SK-N-SH (cell line): ENCODE measurements around the gene CTNND1. TPM values are rescaled to one million over a fixed set of nuclear protein-coding genes. Genes with fewer than 3 reads are reported as not detected.

Source experiments
- CTCF ChIA-PET: fragments of 300-600, 350-600 bp; formaldehyde crosslinking; extraction: SDS; loops from one replicate; lab custom pipeline; 2021; lab: Yijun Ruan, JAX
- POLR2A ChIA-PET: fragments of 350-600 bp; sonication (Branson Sonifier 250); formaldehyde crosslinking; extraction: SDS; loops from one replicate; lab custom pipeline; 2020; ENCODE audit warnings: antibody characterized with exemption, inconsistent platforms; lab: Yijun Ruan, JAX
- DNase-seq: peaks from one replicate; pipeline ENCODE4 v3.0.0; 2012
- H2AFZ ChIP-seq: fragments of 200-600 bp; sonication (generic); 2 replicates; pipeline ENCODE4 v1.8.1; 2016; ENCODE audit warnings: antibody characterized with exemption, mild to moderate bottlenecking, low read depth
- H3F3A ChIP-seq: fragments of 200-600 bp; sonication (generic); replicated peaks from 2 replicates; pipeline ENCODE3; 2016; ENCODE audit warnings: antibody characterized with exemption, mild to moderate bottlenecking; ENCODE audit not compliant: insufficient read depth
- H3K27ac ChIP-seq, 2 experiments: fragments of 200-500 bp in 1 of 2; fragments of 200-600 bp in 1 of 2; sonication (Bioruptor generic) in 1 of 2; sonication (generic), shearing (Covaris generic) in 1 of 2; 2 replicates each; pipeline versions ENCODE4 v1.5.1 to v1.6.1; 2014 to 2016; ENCODE audit warnings: low read depth in 2 of 2, inconsistent platforms in 1 of 2, low read length in 1 of 2, mild to moderate bottlenecking in 1 of 2, mixed read lengths in 1 of 2
- H3K27me3 ChIP-seq: fragments of 200-600 bp; sonication (generic), shearing (Covaris generic); 2 replicates; pipeline ENCODE4 v1.6.1; 2016; ENCODE audit warnings: mixed run types; ENCODE audit not compliant: insufficient read depth
- H3K36me3 ChIP-seq, 2 experiments: fragments of 200-500 bp in 1 of 2; fragments of 200-600 bp in 1 of 2; sonication (Bioruptor generic) in 1 of 2; sonication (generic) in 1 of 2; replicated peaks in 1 of 2; 2 replicates each; pipeline versions ENCODE3 to v1.5.1; 2014 to 2016; ENCODE audit warnings: low read length in 1 of 2, mild to moderate bottlenecking in 1 of 2; ENCODE audit not compliant: insufficient read depth in 2 of 2, control insufficient read depth in 1 of 2
- H3K4me1 ChIP-seq, 2 experiments: fragments of 200-500 bp in 1 of 2; fragments of 200-600 bp in 1 of 2; sonication (Bioruptor generic) in 1 of 2; sonication (generic), shearing (Covaris generic) in 1 of 2; 2 replicates each; pipeline versions ENCODE4 v1.5.1 to v1.6.1; 2014 to 2016; ENCODE audit warnings: low read depth in 1 of 2, low read length in 1 of 2, mixed run types in 1 of 2; ENCODE audit not compliant: insufficient read depth in 2 of 2, control insufficient read depth in 1 of 2
- H3K4me2 ChIP-seq: fragments of 200-600 bp; sonication (generic), shearing (Covaris generic); 2 replicates; pipeline ENCODE4 v1.6.1; 2017; ENCODE audit warnings: mixed run types
- H3K4me3 ChIP-seq, 2 experiments: fragments of 200-500 bp in 1 of 2; fragments of 200-600 bp in 1 of 2; sonication (Bioruptor generic) in 1 of 2; sonication (generic), shearing (Covaris generic) in 1 of 2; 2 replicates each; pipeline versions ENCODE4 v1.5.1 to v1.8.1; 2014 to 2016; ENCODE audit warnings: low read depth in 2 of 2, inconsistent platforms in 1 of 2, low read length in 1 of 2, mild to moderate bottlenecking in 1 of 2, mixed read lengths in 1 of 2, moderate library complexity in 1 of 2
- H3K79me2 ChIP-seq: fragments of 200-600 bp; sonication (generic); 2 replicates; pipeline ENCODE4 v1.8.1; 2017; ENCODE audit warnings: mild to moderate bottlenecking; ENCODE audit not compliant: insufficient read depth
- H3K9ac ChIP-seq: fragments of 200-600 bp; sonication (generic); 2 replicates; pipeline ENCODE4 v1.6.1; 2017; ENCODE audit warnings: mixed run types
- H3K9me2 ChIP-seq: fragments of 200-600 bp; sonication (generic); 2 replicates; pipeline ENCODE4 v1.6.1; 2017; ENCODE audit warnings: mixed run types
- H3K9me3 ChIP-seq: fragments of 200-600 bp; sonication (generic); 2 replicates; pipeline ENCODE4 v1.6.1; 2017; ENCODE audit warnings: mixed run types, mild to moderate bottlenecking, moderate library complexity
- H4K20me1 ChIP-seq: fragments of 200-600 bp; sonication (generic); 2 replicates; pipeline ENCODE4 v1.6.1; 2017; ENCODE audit warnings: mild to moderate bottlenecking, mixed run types; ENCODE audit not compliant: insufficient read depth
- EP300 ChIP-seq, 2 experiments: IDR thresholded peaks; 2 replicates each; pipeline versions ENCODE4 v1.4.0 to v1.6.1; 2012; ENCODE audit warnings: borderline replicate concordance in 1 of 2, low read depth in 1 of 2, low read length in 1 of 2
- EZH2phosphoT487 ChIP-seq: fragments of 200-600 bp; sonication (generic); IDR thresholded peaks from 2 replicates; pipeline ENCODE4 v1.6.1; 2017; ENCODE audit warnings: low read depth, mixed run types, mild to moderate bottlenecking, antibody characterized with exemption, moderate library complexity, borderline replicate concordance
- FOSL2 ChIP-seq: IDR thresholded peaks from 2 replicates; pipeline ENCODE4 v1.4.0; 2012; ENCODE audit warnings: low read depth, mild to moderate bottlenecking, moderate library complexity, borderline replicate concordance
- FOXJ3 ChIP-seq: sonication (generic); formaldehyde crosslinking; IDR thresholded peaks from 2 replicates; pipeline ENCODE4 v1.5.1; 2020; ENCODE audit warnings: mild to moderate bottlenecking, missing genetic modification reagents
- FOXM1 ChIP-seq: IDR thresholded peaks from 2 replicates; pipeline ENCODE4 v1.4.0; 2012; ENCODE audit warnings: low read depth, mild to moderate bottlenecking
- GABPA ChIP-seq: IDR thresholded peaks from 2 replicates; pipeline ENCODE4 v1.4.0; 2012; ENCODE audit warnings: low read depth, mild to moderate bottlenecking
- GATA2 ChIP-seq: sonication (generic); formaldehyde crosslinking; IDR thresholded peaks from 2 replicates; pipeline ENCODE4 v1.5.0; 2020; ENCODE audit warnings: mild to moderate bottlenecking, missing genetic modification reagents
- IRF3 ChIP-seq: fragments of 150-350 bp; IDR thresholded peaks from 2 replicates; pipeline ENCODE4 v1.6.1; 2016; ENCODE audit warnings: mild to moderate bottlenecking, low read depth, low read length
- JUND ChIP-seq: IDR thresholded peaks from 2 replicates; pipeline ENCODE4 v1.4.0; 2012
- MXI1 ChIP-seq: IDR thresholded peaks from 2 replicates; pipeline ENCODE4 v1.6.1; 2012; ENCODE audit warnings: mild to moderate bottlenecking, low read depth, low read length, improper control_type of control experiment
- NFIC ChIP-seq: IDR thresholded peaks from 2 replicates; pipeline ENCODE4 v1.4.0; 2012; ENCODE audit warnings: borderline replicate concordance
- NRF1 ChIP-seq: IDR thresholded peaks from 2 replicates; pipeline ENCODE4 v1.6.1; 2012; ENCODE audit warnings: low read depth, mild to moderate bottlenecking, low read length
- PBX3 ChIP-seq: IDR thresholded peaks from 2 replicates; pipeline ENCODE4; 2012
- POLR2AphosphoS5 ChIP-seq: IDR thresholded peaks from 2 replicates; pipeline ENCODE4 v1.6.1; 2012; ENCODE audit warnings: low read depth, low read length
- RAD21 ChIP-seq: IDR thresholded peaks from 2 replicates; pipeline ENCODE4 v1.6.1; 2012; ENCODE audit warnings: mild to moderate bottlenecking, low read length
- RCOR1 ChIP-seq: fragments of 150-350 bp; IDR thresholded peaks from 2 replicates; pipeline ENCODE4 v1.6.1; 2017; ENCODE audit warnings: antibody characterized with exemption, low read length
- RFX5 ChIP-seq: IDR thresholded peaks from 2 replicates; pipeline ENCODE4 v1.6.1; 2012; ENCODE audit warnings: mild to moderate bottlenecking, improper control_type of control experiment, low read length
- RXRA ChIP-seq: IDR thresholded peaks from 2 replicates; pipeline ENCODE4 v1.4.0; 2012; ENCODE audit warnings: low read depth, mild to moderate bottlenecking, borderline replicate concordance
- SIN3A ChIP-seq: IDR thresholded peaks from 2 replicates; pipeline ENCODE4 v1.6.1; 2012; ENCODE audit warnings: low read depth, mild to moderate bottlenecking, low read length, moderate library complexity, borderline replicate concordance
- USF1 ChIP-seq: IDR thresholded peaks from 2 replicates; pipeline ENCODE4 v1.4.0; 2012; ENCODE audit warnings: low read depth, borderline replicate concordance
- USF2 ChIP-seq: fragments of 150-350 bp; IDR thresholded peaks from 2 replicates; pipeline ENCODE4 v1.6.1; 2017; ENCODE audit warnings: antibody characterized with exemption, low read length, low read depth, borderline replicate concordance
- ZBTB33 ChIP-seq: IDR thresholded peaks from 2 replicates; pipeline ENCODE4 v1.4.0; 2012; ENCODE audit warnings: low read depth, borderline replicate concordance
- WGBS: methylation state at CpG from one replicate; pipeline ENCODE4 v1.1.6; 2017; ENCODE audit warnings: low lambda C conversion rate; 5-methylcytosine and 5-hydroxymethylcytosine counted together
- polyA plus RNA-seq, 3 experiments: library from polyadenylated mRNA; depleted of rRNA; stranded (reverse); fragments of >200 nt; gene quantifications; 2 replicates each; pipeline ENCODE4 v1.2.3, GENCODE V29; 2012

The CTNND1 gene
- polyA plus RNA-seq, 1 of the 3 experiments (the other 2 are of a cell fraction) = 39.4 TPM

- no peak overlapping the region for H3K9ac ChIP-seq
- no peak overlapping the region for H2AFZ ChIP-seq
- peaks cover 5% of the 10 kb centered on the region for H3F3A ChIP-seq
- no peaks in the 10 kb centered on the region for H3K27me3 ChIP-seq
- no peaks in the 10 kb centered on the region for H3K9me2 ChIP-seq
- peaks cover 0 to 4% of the 10 kb centered on the region in 2 experiments for H3K36me3 ChIP-seq
- DNase-seq = no peak
- no peak overlapping the region for H3K4me2 ChIP-seq
- WGBS = 92% methylated on average over 2 of the region's 2 CpGs
- H3K27ac ChIP-seq = no peak overlapping the region
- TF ChIP-seq USF1 = no peak
- no peak for TF ChIP-seq FOXM1
- no peak for TF ChIP-seq SIN3A
- no peak for TF ChIP-seq JUND
- TF ChIP-seq FOXJ3 (CRISPR knock-in tag) = no peak
- no peak for TF ChIP-seq GATA2 (CRISPR knock-in tag)
- TF ChIP-seq RCOR1 = no peak
- no peak for TF ChIP-seq EP300 (IDR thresholded peaks at IDR 0.05; ENCODE audit: borderline replicate concordance in 1 of 2, low read depth in 1 of 2, low read length in 1 of 2)
- ChIA-PET POLR2A (interaction anchor here (0.8 kb wide), 1 partner anchor 15 kb away, joined by 3 read pairs; no protein-coding TSS in a partner anchor), CTCF (interaction anchor here (0.8 to 1.2 kb wide), 2 partner anchors 16 to 34 kb away, joined by 3 to 8 read pairs; no protein-coding TSS in a partner anchor)
- peaks cover 0 to 22% of the 10 kb centered on the region in 2 experiments; a peak in 2 of 4 replicates for H3K4me1 ChIP-seq
- no peaks in the 10 kb centered on the region for H3K9me3 ChIP-seq
- H3K4me3 ChIP-seq = no peak overlapping the region
- H3K79me2 ChIP-seq = peaks cover 99% of the 10 kb centered on the region
- peaks cover 39% of the 10 kb centered on the region for H4K20me1 ChIP-seq
These were observed 23.5 kb downstream of the CTNND1 start for GRCh38 chr11:57785072-57785471.

- DNase-seq = no peak
- Histone ChIP-seq H3K4me1 (peaks cover 0 to 15% of the 10 kb centered on the region in 2 experiments; a peak in 2 of 4 replicates), H4K20me1 (peaks cover 39% of the 10 kb centered on the region), H2AFZ (no peak overlapping the region), H3K36me3 (peaks cover 0 to 3% of the 10 kb centered on the region in 2 experiments), H3K9me3 (no peaks in the 10 kb centered on the region), H3K27ac (no peak overlapping the region), H3K27me3 (no peaks in the 10 kb centered on the region), H3K9ac (no peak overlapping the region), H3K4me2 (no peak overlapping the region), H3K79me2 (peaks cover 97% of the 10 kb centered on the region), H3F3A (peaks cover 5% of the 10 kb centered on the region), H3K9me2 (no peaks in the 10 kb centered on the region), H3K4me3 (no peak overlapping the region)
- CTCF ChIA-PET = interaction anchor here (1.0 kb wide), 1 partner anchor 14 kb away, joined by 3 read pairs; no protein-coding TSS in a partner anchor
- POLR2A ChIA-PET = no interaction called here
- TF ChIP-seq RCOR1 = no peak
- TF ChIP-seq FOSL2 = no peak
- no peak for TF ChIP-seq GABPA
- no peak for TF ChIP-seq POLR2AphosphoS5
- TF ChIP-seq PBX3 = no peak
- no peak for TF ChIP-seq NRF1
- TF ChIP-seq EZH2phosphoT487 = no peak
- TF ChIP-seq IRF3 = no peak
- TF ChIP-seq ZBTB33 = no peak
- TF ChIP-seq MXI1 = no peak
- TF ChIP-seq USF2 = no peak
- TF ChIP-seq FOXM1 = no peak
- TF ChIP-seq NFIC = no peak
- TF ChIP-seq RAD21 = no peak
- no peak for TF ChIP-seq RFX5
- TF ChIP-seq RXRA = no peak
- WGBS = 95% methylated on average over 4 of the region's 4 CpGs
These were observed 24.8 kb downstream of the CTNND1 start for GRCh38 chr11:57786436-57786835.
